Stimulated activated CD8-positive, alpha-beta memory T cell treated with anti-CD3 and anti-CD28 coated beads, Interleukin-2, amount 100 ng/mL, for 1 hour (primary cell): ENCODE data around the gene BABAM2.

Experiments used
- DNase-seq, 2 donors: peaks; one replicate each; pipeline ENCODE4 v3.0.0-alpha.2; 2020; ENCODE audit warnings: low read depth in 2 of 2

BABAM2 gene

GRCh38 chr2:28343184-28343942 lies 452.8 kb downstream of the BABAM2 start:
- no peak for DNase-seq

GRCh38 chr2:28343971-28344715 lies 453.6 kb downstream of the BABAM2 start:
- DNase-seq = no peak

- no peak for DNase-seq
Observed at GRCh38 chr2:28344756-28345373, 454.3 kb downstream of the BABAM2 start.

GRCh38 chr2:28345619-28346018 lies 455.1 kb downstream of the BABAM2 start:
- DNase-seq = no peak

DNA sequence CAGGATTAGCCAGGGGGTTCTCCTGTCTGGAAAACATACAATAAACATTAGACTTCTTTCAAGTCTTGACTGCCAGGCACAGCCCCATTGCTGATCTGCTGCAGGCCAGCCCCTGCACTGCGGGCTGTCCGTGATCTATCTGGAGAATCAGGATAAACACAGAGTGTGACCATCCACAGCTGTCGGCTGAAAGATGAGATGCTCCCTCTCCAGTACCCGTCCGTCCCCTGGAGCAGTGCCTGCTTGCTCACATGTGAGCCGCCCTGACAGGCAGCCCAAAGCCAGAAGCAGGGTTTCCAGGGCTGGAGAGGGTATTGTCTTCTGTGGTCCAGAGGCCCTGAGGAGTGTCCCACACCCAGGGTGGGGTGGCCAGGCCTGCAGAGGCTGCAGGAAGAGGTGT lies 456.1 kb downstream of the BABAM2 start:
- DNase-seq = no peak

DNA sequence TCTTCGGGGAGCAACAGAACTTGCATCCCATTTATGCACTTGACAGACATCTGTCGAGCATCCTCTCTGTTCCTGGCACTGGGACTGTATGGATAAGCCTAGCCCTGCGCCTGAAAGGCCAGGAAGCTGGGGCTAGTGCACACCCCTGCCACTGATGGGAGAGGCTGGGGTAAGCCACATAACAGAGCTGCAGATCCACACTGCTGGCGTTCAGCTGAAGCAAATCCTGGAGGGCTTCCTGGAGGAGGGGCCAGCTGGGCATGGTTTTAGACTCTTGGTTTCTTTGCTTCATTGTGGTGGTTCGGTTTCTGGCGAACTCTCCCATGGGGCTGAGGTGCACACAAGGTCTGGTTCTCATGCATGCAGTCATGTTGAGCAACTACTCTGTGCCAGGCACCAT lies 456.7 kb downstream of the BABAM2 start:
- no peak for DNase-seq

- no peak for DNase-seq
Observed at GRCh38 chr2:28347596-28347995, 457.1 kb downstream of the BABAM2 start.

GRCh38 chr2:28348149-28348567 lies 457.6 kb downstream of the BABAM2 start:
- DNase-seq = peak; percentile 29 to 40

- no peak for DNase-seq
Observed at GRCh38 chr2:28348921-28349320, 458.4 kb downstream of the BABAM2 start.

DNA sequence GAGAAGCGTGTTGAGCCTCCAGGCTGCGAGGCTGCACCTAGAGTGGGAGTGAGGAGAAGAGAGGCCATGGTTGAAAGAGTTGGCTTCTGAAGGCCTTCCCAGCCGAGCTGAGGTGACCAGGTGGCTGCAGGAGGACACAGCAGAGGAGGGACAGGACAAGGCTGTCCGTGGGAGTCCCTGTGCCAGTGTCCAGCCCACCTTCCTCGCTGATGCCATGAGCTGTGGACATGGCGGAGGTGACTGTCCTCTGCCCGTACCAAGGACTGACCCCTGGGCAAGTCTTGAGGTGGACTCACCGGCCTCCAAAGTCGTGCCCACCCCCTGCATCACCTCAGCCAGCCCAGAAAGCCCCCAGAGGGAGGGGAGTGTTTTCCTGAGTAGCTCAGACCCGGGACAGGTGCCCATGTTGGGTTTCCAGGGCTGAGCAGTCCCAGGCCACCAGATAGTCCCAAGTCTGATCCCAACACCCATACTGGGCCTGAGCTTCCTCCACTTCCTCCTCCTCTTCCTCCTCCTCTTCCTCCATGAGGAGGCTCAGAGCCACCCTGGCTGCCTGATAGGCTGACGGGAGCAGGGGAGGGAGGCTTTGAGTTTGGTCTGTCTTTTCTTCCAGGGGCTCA lies 459.1 kb downstream of the BABAM2 start:
- DNase-seq = no peak

- no peak for DNase-seq
Observed at GRCh38 chr2:28350196-28350595, 459.7 kb downstream of the BABAM2 start.

DNA sequence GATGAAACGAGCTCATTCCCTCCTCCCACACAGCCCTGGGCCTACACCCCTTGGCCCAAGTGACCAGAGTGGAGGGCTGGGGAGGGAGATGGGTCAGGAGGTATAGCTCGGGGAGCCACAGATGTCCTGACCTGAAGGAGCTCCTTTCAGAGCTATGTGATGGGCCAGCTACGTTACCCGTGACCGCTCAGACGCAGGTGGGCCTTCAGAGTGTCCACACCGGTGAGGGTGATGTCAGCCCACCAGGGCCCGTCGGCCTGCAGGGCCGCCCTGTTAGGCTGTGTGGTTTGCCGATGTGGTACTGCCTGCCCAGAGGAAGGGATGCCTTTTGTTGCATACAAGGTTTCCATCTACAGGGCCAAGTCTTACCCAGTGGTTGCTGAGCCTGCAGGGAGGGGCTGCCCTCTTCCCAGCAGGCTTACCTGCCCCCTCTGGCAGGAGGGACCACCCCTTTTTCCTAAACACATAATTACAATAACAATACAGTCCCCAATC lies 460.3 kb downstream of the BABAM2 start:
- no peak for DNase-seq

- DNase-seq = no peak
Observed at GRCh38 chr2:28351621-28352020, 461.1 kb downstream of the BABAM2 start.

GRCh38 chr2:28352104-28352503 lies 461.6 kb downstream of the BABAM2 start:
- DNase-seq = no peak

DNA sequence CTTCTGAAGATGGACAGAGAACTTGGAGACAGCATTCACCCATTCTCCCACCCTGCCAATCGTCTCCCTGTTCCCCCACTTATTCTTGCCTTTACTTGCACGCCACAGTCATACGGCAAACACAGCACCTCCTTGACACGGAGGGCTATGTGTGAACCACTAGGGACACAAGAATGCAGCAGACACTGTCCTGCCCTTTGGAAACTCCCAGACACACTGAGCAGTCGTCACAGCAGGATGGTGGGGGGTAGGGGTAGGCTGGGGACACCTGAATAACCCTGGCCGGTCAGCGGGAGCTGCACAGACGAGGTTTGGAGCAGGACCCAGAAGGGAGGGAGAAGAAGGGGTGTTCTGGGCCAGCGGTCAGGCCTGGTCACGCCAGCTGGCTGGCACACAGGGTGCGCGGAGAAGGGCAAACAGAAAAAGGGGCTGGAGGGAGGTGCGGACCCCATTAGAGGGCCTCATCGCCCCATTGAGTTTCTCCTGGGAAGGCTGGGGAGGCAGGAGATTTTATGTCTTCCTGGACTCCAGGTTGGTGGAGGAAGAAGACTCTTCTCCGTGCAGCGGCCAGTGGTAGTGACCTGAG lies 462.2 kb downstream of the BABAM2 start:
- DNase-seq = no peak

- no peak for DNase-seq
Observed at GRCh38 chr2:28354920-28355520, 464.5 kb downstream of the BABAM2 start.

- DNase-seq = no peak
Observed at GRCh38 chr2:28355521-28356094, 465.1 kb downstream of the BABAM2 start.

DNA sequence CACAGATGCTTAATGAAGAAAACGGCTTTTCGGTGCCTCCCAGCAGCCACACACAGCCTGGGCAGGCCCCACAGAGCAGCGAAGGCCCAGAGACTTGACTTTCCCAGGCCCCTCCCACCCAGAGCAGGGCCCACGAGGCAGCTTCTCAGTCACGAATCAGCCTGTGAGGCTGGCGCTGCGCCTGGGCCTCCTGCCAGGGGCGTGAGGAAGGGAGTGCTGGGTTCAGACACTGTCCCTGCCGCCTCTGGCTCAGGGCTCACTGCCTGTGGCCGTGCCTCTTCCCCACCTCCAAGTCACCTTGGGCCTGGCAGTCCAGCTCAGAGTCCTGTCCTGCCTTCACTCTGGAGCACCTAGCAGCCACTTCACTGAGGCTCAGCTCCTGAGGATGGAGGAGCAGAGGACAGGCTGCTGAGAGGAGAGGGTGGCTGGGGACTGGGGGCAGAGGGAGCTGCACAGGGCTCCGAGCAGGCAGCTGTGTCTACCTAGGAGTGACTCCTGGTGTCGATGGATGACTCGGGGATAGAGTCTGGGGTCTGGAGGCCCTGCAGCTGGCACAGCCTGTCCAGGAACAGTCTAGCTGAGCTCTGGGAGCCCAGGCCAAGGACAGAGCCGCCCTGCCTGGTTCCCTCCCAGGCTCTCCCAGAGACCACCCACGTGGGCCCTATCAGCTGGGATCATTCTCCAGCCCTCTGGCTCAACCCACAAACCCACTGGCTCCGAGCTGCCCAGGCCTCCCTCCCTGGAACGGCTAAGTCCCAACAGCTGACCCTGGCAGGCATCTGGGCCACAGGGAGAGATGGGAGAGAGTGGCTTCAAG lies 465.8 kb downstream of the BABAM2 start:
- DNase-seq = no peak

GRCh38 chr2:28357055-28357454 lies 466.5 kb downstream of the BABAM2 start:
- DNase-seq = no peak
